Nephron (organoid): Measurements from ENCODE around the gene F8.
"Not testable (repeated sequence)": the region's sequence is repeated elsewhere in the genome, so short reads cannot be mapped to it uniquely, and the experiment has no call there.

Experiments
- H3K27ac Mint-ChIP-seq, 3 experiments: 2 replicates each; pipeline ENCODE4 v1.8.0; 2020; ENCODE audit warnings: mixed read lengths in 3 of 3, mild to moderate bottlenecking in 2 of 3, moderate library complexity in 1 of 3
- H3K27me3 Mint-ChIP-seq: 2 replicates; pipeline ENCODE4 v1.8.0; 2021; ENCODE audit warnings: low read depth, mild to moderate bottlenecking, moderate library complexity, mixed read lengths
- H3K36me3 Mint-ChIP-seq: 2 replicates; pipeline ENCODE4 v1.8.0; 2020; ENCODE audit warnings: low read depth, mixed read lengths
- H3K4me1 Mint-ChIP-seq: 2 replicates; pipeline ENCODE4 v1.8.0; 2020; ENCODE audit warnings: mixed read lengths
- H3K4me3 Mint-ChIP-seq, 3 experiments: 2 replicates each; pipeline ENCODE4 v1.8.0; 2020; ENCODE audit warnings: mild to moderate bottlenecking in 3 of 3, mixed read lengths in 3 of 3, moderate library complexity in 2 of 3
- H3K9me3 Mint-ChIP-seq: 2 replicates; pipeline ENCODE4 v1.8.0; 2020; ENCODE audit warnings: mixed read lengths
- TF ChIP-seq, protein P1 (sequence below), 3 experiments: fragments of 200-600 bp; sonication (generic); IDR thresholded peaks; one replicate each; pipeline ENCODE4 v1.5.0; 2021; ENCODE audit warnings: antibody characterized with exemption in 3 of 3; ENCODE audit not compliant: unreplicated experiment in 3 of 3

Gene F8

GRCh38 chrX:155023907-155024833 is 1.6 kb upstream of the F8 start:
- Mint-ChIP-seq H3K4me3 (peak overlapping the region; percentile 52 to 71 (median 55)), H3K4me1 (peaks cover 7% of the 10 kb centered on the region)

DNA sequence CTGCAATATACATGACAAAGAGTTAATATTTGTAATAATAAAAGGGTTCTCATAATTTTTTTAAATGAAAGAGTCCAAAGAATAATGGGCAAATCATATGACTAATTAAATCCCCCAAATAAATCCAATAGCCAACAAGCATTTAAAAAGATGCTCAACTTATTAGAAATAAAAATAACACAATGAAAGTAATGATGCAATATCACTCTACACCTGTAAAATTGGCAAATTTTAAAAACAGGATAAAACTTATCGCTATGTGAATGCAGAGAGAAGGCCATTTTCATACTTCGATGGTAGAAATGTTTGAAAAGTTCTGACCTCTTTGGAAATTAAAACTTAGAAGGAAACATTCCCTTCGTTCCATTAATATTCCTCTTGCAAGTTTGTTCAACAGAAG is 1.9 kb downstream of the F8 start:
- no peaks in the 10 kb centered on the region for H3K9me3 Mint-ChIP-seq
- no peaks in the 10 kb centered on the region for H3K27me3 Mint-ChIP-seq
- H3K4me3 Mint-ChIP-seq, result no peak overlapping the region
- H3K4me1 Mint-ChIP-seq, result no peaks in the 10 kb centered on the region
- TF ChIP-seq, protein P1, sequence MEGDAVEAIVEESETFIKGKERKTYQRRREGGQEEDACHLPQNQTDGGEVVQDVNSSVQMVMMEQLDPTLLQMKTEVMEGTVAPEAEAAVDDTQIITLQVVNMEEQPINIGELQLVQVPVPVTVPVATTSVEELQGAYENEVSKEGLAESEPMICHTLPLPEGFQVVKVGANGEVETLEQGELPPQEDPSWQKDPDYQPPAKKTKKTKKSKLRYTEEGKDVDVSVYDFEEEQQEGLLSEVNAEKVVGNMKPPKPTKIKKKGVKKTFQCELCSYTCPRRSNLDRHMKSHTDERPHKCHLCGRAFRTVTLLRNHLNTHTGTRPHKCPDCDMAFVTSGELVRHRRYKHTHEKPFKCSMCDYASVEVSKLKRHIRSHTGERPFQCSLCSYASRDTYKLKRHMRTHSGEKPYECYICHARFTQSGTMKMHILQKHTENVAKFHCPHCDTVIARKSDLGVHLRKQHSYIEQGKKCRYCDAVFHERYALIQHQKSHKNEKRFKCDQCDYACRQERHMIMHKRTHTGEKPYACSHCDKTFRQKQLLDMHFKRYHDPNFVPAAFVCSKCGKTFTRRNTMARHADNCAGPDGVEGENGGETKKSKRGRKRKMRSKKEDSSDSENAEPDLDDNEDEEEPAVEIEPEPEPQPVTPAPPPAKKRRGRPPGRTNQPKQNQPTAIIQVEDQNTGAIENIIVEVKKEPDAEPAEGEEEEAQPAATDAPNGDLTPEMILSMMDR (IDR thresholded peaks at IDR 0.05; ENCODE audit: unreplicated experiment in 3 of 3), result no peak
- no peak overlapping the region for H3K27ac Mint-ChIP-seq
- H3K36me3 Mint-ChIP-seq, result no peaks in the 10 kb centered on the region

More at GRCh38 chrX:155023907-155024833, 1.6 kb upstream of the F8 start:
- H3K27me3 Mint-ChIP-seq, result no peaks in the 10 kb centered on the region
- TF ChIP-seq, protein P1 (IDR thresholded peaks at IDR 0.05; ENCODE audit: unreplicated experiment in 3 of 3), result no peak
- H3K9me3 Mint-ChIP-seq, result peaks cover 7% of the 10 kb centered on the region
- peak overlapping the region; percentile 0 to 76 (median 24) for H3K27ac Mint-ChIP-seq
- H3K36me3 Mint-ChIP-seq, result no peaks in the 10 kb centered on the region

GRCh38 chrX:155009994-155010472 is 12.5 kb downstream of the F8 start:
- H3K36me3 Mint-ChIP-seq, result no peaks in the 10 kb centered on the region
- peak overlapping the region; percentile 45 to 82 (median 67) for H3K27ac Mint-ChIP-seq
- no peaks in the 10 kb centered on the region for H3K27me3 Mint-ChIP-seq
- H3K4me1 Mint-ChIP-seq, result peaks cover 12% of the 10 kb centered on the region
- TF ChIP-seq, protein P1 (IDR thresholded peaks at IDR 0.05; ENCODE audit: unreplicated experiment in 3 of 3), result no peak
- peaks cover 14% of the 10 kb centered on the region for H3K9me3 Mint-ChIP-seq
- H3K4me3 Mint-ChIP-seq, result no peak overlapping the region

- H3K4me3 Mint-ChIP-seq, H3K27ac Mint-ChIP-seq, H3K27me3 Mint-ChIP-seq, H3K36me3 Mint-ChIP-seq: not testable (repeated sequence)
- Mint-ChIP-seq H3K4me1 (peaks cover 12% of the 10 kb centered on the region), H3K9me3 (peaks cover 16% of the 10 kb centered on the region)
Observed at GRCh38 chrX:155008578-155008977, 13.9 kb downstream of the F8 start.

DNA sequence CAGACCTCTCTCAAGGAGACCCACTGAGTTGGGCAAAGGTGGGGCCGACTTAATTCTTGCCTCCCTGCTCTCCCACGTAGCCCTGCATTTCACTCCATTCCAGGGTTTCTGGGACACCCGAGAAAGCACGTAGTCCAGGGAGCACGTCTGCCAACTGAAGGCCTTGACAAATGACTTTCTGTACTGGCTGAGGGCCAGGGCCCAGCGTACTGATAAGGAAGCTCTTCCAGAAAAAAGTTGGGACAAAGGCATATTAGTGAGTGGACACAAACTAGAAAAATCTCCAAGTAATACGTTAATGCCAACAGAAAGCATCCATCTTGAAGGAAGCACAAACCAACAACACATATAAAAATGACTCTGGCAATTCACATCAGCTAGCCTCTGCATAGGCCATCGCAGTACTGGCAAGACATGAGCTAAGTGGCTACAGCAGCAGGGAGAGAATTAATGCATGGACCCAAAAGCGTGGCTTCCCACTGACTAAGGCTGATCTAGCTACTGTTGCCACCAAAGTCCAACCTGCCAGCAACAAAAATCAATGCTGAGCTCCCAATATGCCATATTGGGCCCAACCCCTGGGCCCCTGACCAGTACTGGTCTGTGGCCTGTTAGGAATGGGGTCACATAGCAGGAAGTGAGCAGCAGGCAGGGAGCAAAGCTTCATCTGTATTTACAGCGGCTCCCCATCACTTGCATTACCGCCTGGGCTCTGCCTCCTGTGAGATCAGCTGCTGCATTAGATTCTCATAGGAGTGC is 15.4 kb downstream of the F8 start:
- H3K4me1 Mint-ChIP-seq, result peaks cover 12% of the 10 kb centered on the region
- not testable (repeated sequence) for H3K4me3 Mint-ChIP-seq, H3K27me3 Mint-ChIP-seq, H3K36me3 Mint-ChIP-seq
- peak overlapping the region; percentile 41 to 89 (median 73) for H3K27ac Mint-ChIP-seq
- peaks cover 21% of the 10 kb centered on the region for H3K9me3 Mint-ChIP-seq

DNA sequence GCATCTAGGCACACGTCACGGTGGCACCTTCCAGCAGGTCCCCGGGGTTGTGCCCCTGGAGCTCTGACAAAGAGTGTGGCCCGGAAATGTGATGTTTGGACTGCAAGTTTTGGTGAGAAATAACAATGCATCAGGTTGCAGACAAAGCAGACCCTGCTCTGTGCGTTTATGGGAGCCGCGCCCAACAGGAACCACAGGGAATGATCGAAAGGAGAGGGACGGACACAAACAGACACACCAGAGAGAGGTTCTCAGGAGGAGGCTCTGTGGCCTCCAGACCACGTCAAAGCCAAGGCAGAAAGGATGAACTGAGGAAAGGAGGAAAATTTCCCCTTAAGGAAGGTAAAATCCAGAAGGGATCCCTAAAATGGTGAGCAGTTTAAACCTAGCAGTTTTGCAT is 16.1 kb downstream of the F8 start:
- Mint-ChIP-seq H3K9me3 (peaks cover 23% of the 10 kb centered on the region), H3K4me1 (peaks cover 12% of the 10 kb centered on the region)
- H3K27ac Mint-ChIP-seq, H3K4me3 Mint-ChIP-seq, H3K27me3 Mint-ChIP-seq, H3K36me3 Mint-ChIP-seq: not testable (repeated sequence)

DNA sequence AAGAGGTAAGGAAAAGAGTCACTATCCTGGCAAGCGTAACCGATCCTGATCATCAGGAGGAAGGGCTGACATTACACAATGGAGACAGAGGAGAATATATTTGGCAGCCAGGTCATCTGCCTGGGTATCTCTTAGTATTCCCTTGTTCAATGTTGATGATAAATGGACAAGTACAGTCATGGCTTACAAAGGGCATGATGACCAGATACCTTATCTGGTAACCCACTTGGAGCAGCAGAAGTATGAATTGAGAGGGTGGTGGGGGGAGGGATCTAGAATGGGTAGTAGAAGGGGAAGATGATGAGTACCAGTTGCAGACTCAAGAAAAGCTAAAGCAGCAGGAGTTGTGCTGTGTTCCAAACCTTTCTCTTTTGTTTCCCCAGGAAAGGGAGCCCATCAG is 17.3 kb downstream of the F8 start:
- Mint-ChIP-seq H3K4me1 (peaks cover 11% of the 10 kb centered on the region), H3K27ac (no peak overlapping the region), H3K4me3 (no peak overlapping the region), H3K36me3 (no peaks in the 10 kb centered on the region), H3K9me3 (peaks cover 24% of the 10 kb centered on the region), H3K27me3 (no peaks in the 10 kb centered on the region)
- TF ChIP-seq, protein P1 (IDR thresholded peaks at IDR 0.05; ENCODE audit: unreplicated experiment in 3 of 3), result no peak
